Lower lobe of right lung (tissue), 2 donors: ENCODE results near the gene SH3PXD2A. TPM values are rescaled to one million over a fixed set of nuclear protein-coding genes. Genes with fewer than 3 reads are reported as not detected.

Source experiments
- ATAC-seq, 2 donors: fragments of 200-7000 bp; cut with Tn5 transposase; one replicate each; pipeline ENCODE4 v1.9.1; 2020 to 2022; ENCODE audit warnings: mild to moderate bottlenecking in 2 of 2, moderate library complexity in 2 of 2
- DNase-seq: peaks from one replicate; pipeline ENCODE4 v3.0.0-alpha.2; 2020
- H3K27ac ChIP-seq: fragments of 200-600 bp; one replicate; pipeline ENCODE4 v1.8.0; 2022
- H3K27me3 ChIP-seq: fragments of 200-600 bp; one replicate; pipeline ENCODE4 v1.8.0; 2022; ENCODE audit warnings: low read depth
- H3K36me3 ChIP-seq: fragments of 200-600 bp; one replicate; pipeline ENCODE4 v1.8.0; 2022; ENCODE audit warnings: mild to moderate bottlenecking
- H3K4me1 ChIP-seq: fragments of 200-600 bp; one replicate; pipeline ENCODE4 v1.8.0; 2022
- H3K4me3 ChIP-seq: fragments of 200-600 bp; one replicate; pipeline ENCODE4 v1.8.0; 2022; ENCODE audit warnings: mild to moderate bottlenecking
- H3K9me3 ChIP-seq: fragments of 200-600 bp; one replicate; pipeline ENCODE4 v1.8.0; 2022
- intact Hi-C: fragments of 100-400 bp; cut with DNase I; formaldehyde crosslinking; loops from one replicate; pipeline ENCODE4 v1.11.0; 2022
- total RNA-seq: library from RNA; stranded (reverse); fragmentation: NEBNext Ultra II Directional; extraction: Animal tissue kit (Norgen Biotek cat#: 25700); gene quantifications from one replicate; pipeline ENCODE4 v1.2.1, GENCODE V29; 2021
- TF ChIP-seq, protein P1 (sequence below): fragments of 200-600 bp; IDR thresholded peaks from one replicate; pipeline ENCODE4 v1.8.0; 2022; ENCODE audit warnings: antibody characterized with exemption, mild to moderate bottlenecking
- donor health status: DM: no; HTN: yes; CAD: no; lungs with severe emphysema.

Gene SH3PXD2A
- total RNA-seq, 1 donor from 2014 or later, result 34.8 TPM

DNA sequence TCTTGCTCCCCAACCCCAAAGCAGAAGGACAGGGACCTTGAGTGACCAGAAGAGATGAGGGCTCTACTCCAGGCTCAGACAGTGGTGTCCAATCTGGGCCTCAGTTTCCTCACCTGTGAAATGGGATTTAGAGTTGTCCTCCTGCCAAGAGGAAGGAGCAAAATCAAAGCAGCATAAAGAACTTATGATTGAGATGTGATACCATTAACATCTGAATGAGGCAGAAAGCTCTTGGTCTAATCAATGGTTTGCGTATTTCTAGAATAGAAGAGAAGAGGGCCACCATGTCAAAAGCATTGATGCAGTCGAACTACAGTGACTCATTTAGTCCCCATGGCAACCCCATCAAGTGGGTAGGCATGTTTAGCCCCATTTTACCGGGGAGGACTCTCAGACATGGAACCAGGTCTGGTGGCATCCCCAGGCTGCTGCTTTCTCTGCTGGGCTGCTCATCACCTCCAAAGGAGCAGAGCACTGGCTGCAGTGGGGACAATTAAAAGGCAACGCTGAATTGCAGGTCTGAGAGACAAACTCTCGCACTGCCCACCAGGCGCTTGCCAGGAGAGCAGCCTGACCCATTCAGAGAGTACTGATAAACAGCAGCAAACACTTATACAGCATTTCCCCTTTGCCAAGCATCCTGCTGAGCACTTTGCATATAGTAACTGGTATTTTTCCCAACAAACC, 186.0 kb downstream of the SH3PXD2A start:
- TF ChIP-seq, protein P1, sequence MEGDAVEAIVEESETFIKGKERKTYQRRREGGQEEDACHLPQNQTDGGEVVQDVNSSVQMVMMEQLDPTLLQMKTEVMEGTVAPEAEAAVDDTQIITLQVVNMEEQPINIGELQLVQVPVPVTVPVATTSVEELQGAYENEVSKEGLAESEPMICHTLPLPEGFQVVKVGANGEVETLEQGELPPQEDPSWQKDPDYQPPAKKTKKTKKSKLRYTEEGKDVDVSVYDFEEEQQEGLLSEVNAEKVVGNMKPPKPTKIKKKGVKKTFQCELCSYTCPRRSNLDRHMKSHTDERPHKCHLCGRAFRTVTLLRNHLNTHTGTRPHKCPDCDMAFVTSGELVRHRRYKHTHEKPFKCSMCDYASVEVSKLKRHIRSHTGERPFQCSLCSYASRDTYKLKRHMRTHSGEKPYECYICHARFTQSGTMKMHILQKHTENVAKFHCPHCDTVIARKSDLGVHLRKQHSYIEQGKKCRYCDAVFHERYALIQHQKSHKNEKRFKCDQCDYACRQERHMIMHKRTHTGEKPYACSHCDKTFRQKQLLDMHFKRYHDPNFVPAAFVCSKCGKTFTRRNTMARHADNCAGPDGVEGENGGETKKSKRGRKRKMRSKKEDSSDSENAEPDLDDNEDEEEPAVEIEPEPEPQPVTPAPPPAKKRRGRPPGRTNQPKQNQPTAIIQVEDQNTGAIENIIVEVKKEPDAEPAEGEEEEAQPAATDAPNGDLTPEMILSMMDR, result no peak
- H3K4me3 ChIP-seq, result no peak overlapping the region
- peak overlapping the region; percentile 39 for H3K27ac ChIP-seq
- peaks cover 44% of the 10 kb centered on the region for H3K4me1 ChIP-seq
- H3K9me3 ChIP-seq, result no peaks in the 10 kb centered on the region
- no peaks in the 10 kb centered on the region for H3K36me3 ChIP-seq
- no peaks in the 10 kb centered on the region for H3K27me3 ChIP-seq
- ATAC-seq (no peak), DNase-seq (no peak)
- intact Hi-C loops, result no loop called here

DNA sequence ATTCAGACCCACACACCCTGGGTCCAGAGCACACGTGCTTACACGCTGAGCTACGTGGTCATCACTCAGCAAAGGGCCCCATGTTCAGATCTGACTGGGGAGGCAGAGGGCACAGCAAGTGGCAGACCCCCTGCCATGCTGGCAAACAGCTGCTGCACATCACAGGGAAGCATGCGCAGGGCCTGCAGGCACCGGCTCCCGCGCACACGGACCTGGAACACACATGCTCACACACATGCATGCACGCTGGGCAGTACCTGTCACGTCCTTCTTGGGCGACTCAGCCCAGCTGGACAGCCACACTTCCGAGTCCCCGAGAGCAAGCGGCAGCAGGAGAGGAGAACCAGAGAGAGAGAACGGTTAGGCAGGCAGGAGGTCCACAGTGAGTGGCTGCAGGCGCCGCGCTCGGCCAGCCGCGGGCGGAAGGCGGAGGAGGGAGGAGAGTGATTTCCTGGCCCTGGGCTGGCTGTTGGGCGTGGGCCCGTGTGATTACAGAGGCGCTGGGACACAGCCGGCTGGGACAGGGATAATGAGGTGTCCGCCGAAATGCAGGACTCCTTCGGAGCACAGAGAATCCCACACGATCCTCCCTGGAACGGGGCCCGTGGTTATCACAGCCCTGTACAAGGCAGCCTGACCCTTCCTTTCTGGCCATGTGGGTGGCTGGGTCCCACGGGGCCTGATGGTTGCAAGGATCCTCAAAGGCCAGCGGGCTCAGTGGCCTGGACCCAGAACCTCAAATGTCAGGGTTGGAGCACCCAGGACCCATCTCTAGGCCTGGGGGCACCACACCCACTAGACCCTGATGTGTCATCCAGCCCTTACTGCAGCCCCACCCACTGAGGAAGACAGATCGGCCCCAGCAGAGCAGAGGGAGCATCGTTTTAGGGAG, 186.8 kb downstream of the SH3PXD2A start:
- H3K4me3 ChIP-seq, result peak overlapping the region; percentile 39
- intact Hi-C loops, result no loop called here
- no peaks in the 10 kb centered on the region for H3K9me3 ChIP-seq
- ATAC-seq, result peak; percentile 79
- TF ChIP-seq, protein P1, result no peak
- DNase-seq, result peak; percentile 74
- H3K36me3 ChIP-seq, result no peaks in the 10 kb centered on the region
- peak overlapping the region; percentile 62 for H3K27ac ChIP-seq
- no peaks in the 10 kb centered on the region for H3K27me3 ChIP-seq
- H3K4me1 ChIP-seq, result peaks cover 50% of the 10 kb centered on the region

DNA sequence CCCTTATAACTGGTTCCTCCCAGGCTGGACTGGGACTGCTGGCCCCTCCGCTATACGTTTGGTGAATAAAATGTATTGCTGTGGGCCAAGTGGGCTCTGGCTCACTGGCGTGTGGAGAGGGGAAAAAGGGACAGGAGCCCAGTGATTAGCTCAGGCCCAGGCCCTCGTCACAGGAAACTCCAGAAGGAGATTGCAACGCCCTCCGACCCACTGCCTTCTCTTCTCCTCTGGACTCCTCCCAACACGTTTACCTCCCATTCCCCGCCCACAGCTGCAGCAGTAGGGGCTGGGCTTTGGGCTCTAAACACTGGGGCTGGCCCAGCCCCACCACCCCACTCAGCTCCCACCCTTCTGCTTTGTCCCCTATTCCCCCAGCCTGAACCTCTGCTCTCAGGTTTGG, 188.0 kb downstream of the SH3PXD2A start:
- no peaks in the 10 kb centered on the region for H3K36me3 ChIP-seq
- H3K27ac ChIP-seq, result peak overlapping the region; percentile 62
- peaks cover 52% of the 10 kb centered on the region for H3K4me1 ChIP-seq

DNA sequence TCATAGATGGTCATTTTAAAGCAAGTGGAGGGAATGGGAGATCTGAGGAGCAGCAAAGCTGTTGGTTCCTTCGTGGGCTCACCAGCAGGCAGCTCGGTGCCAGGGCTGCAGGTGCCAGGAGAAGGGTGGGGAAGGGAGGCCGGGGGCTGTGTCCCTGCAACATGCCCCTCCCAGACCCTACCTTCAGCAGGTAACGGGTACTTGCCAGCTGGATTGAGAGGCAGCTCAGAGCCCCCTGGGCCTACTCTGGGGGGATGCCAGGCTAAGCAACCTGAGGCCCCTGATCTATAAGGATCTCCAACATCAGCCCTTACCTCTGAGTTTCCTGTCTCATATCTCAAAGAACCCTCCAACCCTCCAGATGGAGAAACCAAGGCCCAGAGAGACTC, 188.6 kb downstream of the SH3PXD2A start:
- ATAC-seq (no peak), DNase-seq (no peak)
- H3K27ac ChIP-seq, result peak overlapping the region; percentile 62
- no peaks in the 10 kb centered on the region for H3K9me3 ChIP-seq
- peaks cover 55% of the 10 kb centered on the region for H3K4me1 ChIP-seq
- H3K27me3 ChIP-seq, result no peaks in the 10 kb centered on the region
- H3K36me3 ChIP-seq, result no peaks in the 10 kb centered on the region
- intact Hi-C loops, result no loop called here
- TF ChIP-seq, protein P1, result no peak
- no peak overlapping the region for H3K4me3 ChIP-seq

More for the DNA sequence above, 188.0 kb downstream of the SH3PXD2A start:
- no peaks in the 10 kb centered on the region for H3K27me3 ChIP-seq
- H3K9me3 ChIP-seq, result no peaks in the 10 kb centered on the region
- intact Hi-C loops, result no loop called here
- ATAC-seq (peak in 1 of 2 donors; percentile 11), DNase-seq (no peak)
- TF ChIP-seq, protein P1, result no peak
- H3K4me3 ChIP-seq, result no peak overlapping the region

DNA sequence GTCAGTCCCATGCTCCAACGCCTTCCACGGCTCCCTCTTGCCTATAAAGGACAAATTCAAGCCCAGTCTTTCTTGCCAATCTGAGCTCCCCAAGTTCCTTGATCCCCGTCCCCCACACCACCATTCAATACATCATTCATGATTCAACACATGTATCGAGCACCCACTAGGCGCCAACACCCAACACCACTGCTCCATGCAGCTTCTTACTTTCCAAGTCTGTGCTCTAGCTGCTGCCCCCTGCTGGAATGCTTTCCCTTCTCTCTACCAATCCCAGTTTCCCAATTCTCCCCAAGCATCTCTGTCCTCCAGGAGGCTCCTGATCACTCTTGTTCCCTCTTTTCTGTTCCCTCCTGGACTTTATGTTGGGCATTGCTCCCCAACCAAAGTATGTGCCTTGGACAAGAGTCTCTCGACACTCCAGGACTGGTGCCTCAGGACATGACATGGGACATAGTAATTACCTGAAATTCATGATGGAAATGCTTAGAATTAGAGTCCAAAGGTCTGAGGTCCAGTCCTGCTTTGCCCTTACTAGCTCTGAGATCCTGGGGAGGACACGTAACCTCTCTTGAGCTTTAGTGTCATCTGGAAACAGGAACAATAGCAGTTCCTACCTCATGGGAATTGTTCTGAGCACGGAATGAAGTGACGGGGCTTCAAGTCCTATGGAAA, 189.2 kb downstream of the SH3PXD2A start:
- no peaks in the 10 kb centered on the region for H3K27me3 ChIP-seq
- no peaks in the 10 kb centered on the region for H3K36me3 ChIP-seq
- H3K27ac ChIP-seq, result no peak overlapping the region
- no peaks in the 10 kb centered on the region for H3K9me3 ChIP-seq
- TF ChIP-seq, protein P1, result peak; percentile 37
- ATAC-seq, result no peak
- no peak for DNase-seq
- no peak overlapping the region for H3K4me3 ChIP-seq
- intact Hi-C loops, result no loop called here
- H3K4me1 ChIP-seq, result peaks cover 57% of the 10 kb centered on the region
